Panc1 (cell line): ENCODE data around the gene MAGEB4.

ENCODE experiments used
- CTCF ChIP-seq: fragments of 450-650 bp; IDR thresholded peaks from 2 replicates; pipeline ENCODE4 v1.5.1; 2017; ENCODE audit warnings: mild to moderate bottlenecking
- POLR2AphosphoS5 ChIP-seq: IDR thresholded peaks from 2 replicates; pipeline ENCODE4 v1.6.1; 2012; ENCODE audit warnings: mild to moderate bottlenecking, low read depth, low read length, moderate library complexity
- REST ChIP-seq, 2 experiments: IDR thresholded peaks; 2 replicates each; pipeline ENCODE4 v1.6.1; 2011 to 2012; ENCODE audit warnings: low read depth in 2 of 2, control low read depth in 1 of 2, low read length in 1 of 2, mild to moderate bottlenecking in 1 of 2, moderate library complexity in 1 of 2; ENCODE audit not compliant: insufficient read depth in 1 of 2
- TCF7L2 ChIP-seq: IDR thresholded peaks from 2 replicates; pipeline ENCODE4 v1.6.1; 2011; ENCODE audit warnings: mild to moderate bottlenecking, low read depth, low read length, inconsistent platforms

- no peak for TF ChIP-seq REST (IDR thresholded peaks at IDR 0.05; ENCODE audit: insufficient read depth in 1 of 2, low read depth in 2 of 2, low read length in 1 of 2)
- TF ChIP-seq CTCF, result no peak
- TF ChIP-seq POLR2AphosphoS5, result no peak
- TF ChIP-seq TCF7L2, result no peak
Measured at GRCh38 chrX:30215357-30215843, 26.4 kb upstream of the MAGEB4 start, which contains the start of gene MAGEB2.
